Bronchial epithelial cell (primary cell): ENCODE measurements around the gene TTC13. TPM values are rescaled to one million over a fixed set of nuclear protein-coding genes. Genes with fewer than 3 reads are reported as not detected.
"Not testable (repeated sequence)": the region's sequence is repeated elsewhere in the genome, so short reads cannot be mapped to it uniquely, and the experiment has no call there.

ENCODE experiments used
- DNase-seq: peaks from one replicate; pipeline ENCODE4 v3.0.0-alpha.2; 2010; ENCODE audit warnings: low read depth
- FAIRE-seq: peaks from 2 replicates; lab custom pipeline; 2011; peaks lifted over from hg19 to GRCh38; lab: Jason Lieb, UNC
- H3K27me3 ChIP-seq: 2 replicates; pipeline ENCODE4 v1.5.1; 2011; ENCODE audit warnings: low read length; ENCODE audit not compliant: control insufficient read depth, insufficient read depth
- H3K36me3 ChIP-seq: 2 replicates; pipeline ENCODE4 v1.5.1; 2011; ENCODE audit warnings: low read length; ENCODE audit not compliant: control insufficient read depth, insufficient read depth
- H3K4me3 ChIP-seq: 2 replicates; pipeline ENCODE4 v1.5.1; 2011; ENCODE audit warnings: mild to moderate bottlenecking, low read depth, low read length, control low read depth
- CTCF ChIP-seq: IDR thresholded peaks from 2 replicates; pipeline ENCODE4 v1.5.1; 2011; ENCODE audit warnings: mild to moderate bottlenecking, moderate library complexity, low read length, control low read depth, inconsistent platforms; ENCODE audit not compliant: insufficient read depth, severe bottlenecking
- total RNA-seq: library from RNA; depleted of rRNA; stranded (reverse); fragments of >200 nt; gene quantifications from 2 replicates; pipeline ENCODE4 v1.2.1, GENCODE V29; 2014

Gene TTC13
- total RNA-seq, 1 donor from 2014 or later, result 8.7 TPM

GRCh38 chr1:230986976-230987375, 8.3 kb upstream of the TTC13 start:
- H3K36me3 ChIP-seq, result peaks cover 2% of the 10 kb centered on the region
- H3K4me3 ChIP-seq, result no peak overlapping the region
- TF ChIP-seq CTCF, result no peak
- no peaks in the 10 kb centered on the region for H3K27me3 ChIP-seq
- DNase-seq (peak; percentile 44), FAIRE-seq (peak; percentile 50)

- DNase-seq (no peak), FAIRE-seq (no peak)
- H3K27me3 ChIP-seq, result no peaks in the 10 kb centered on the region
- no peaks in the 10 kb centered on the region for H3K36me3 ChIP-seq
- TF ChIP-seq CTCF, result no peak
- no peak overlapping the region for H3K4me3 ChIP-seq
Measured at GRCh38 chr1:230985711-230986110, 7.0 kb upstream of the TTC13 start.

- DNase-seq, H3K36me3 ChIP-seq, FAIRE-seq, H3K27me3 ChIP-seq, H3K4me3 ChIP-seq: not testable (repeated sequence)
Measured at GRCh38 chr1:230984622-230985515, 6.2 kb upstream of the TTC13 start.

DNA sequence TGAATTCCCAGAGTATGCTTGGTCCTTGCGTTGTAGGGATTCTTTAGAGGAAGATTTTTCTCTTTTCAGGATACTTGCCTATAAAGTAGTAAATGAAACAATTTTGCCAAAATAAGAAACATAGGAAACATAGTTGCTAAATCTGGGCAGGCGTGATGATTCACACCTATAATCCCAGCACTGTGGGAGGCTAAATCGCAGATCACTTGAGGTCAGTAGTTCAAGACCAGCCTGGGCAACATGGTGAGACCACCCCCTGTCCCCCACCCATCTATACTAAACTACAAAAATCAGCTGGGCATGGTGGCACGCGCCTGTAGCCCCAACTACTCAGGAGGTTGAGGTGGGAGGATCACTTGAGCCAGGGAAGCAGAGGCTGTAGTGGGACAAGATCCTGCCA, 5.2 kb upstream of the TTC13 start:
- Histone ChIP-seq H3K4me3 (no peak overlapping the region), H3K27me3 (no peaks in the 10 kb centered on the region), H3K36me3 (no peaks in the 10 kb centered on the region)
- DNase-seq, result no peak
- FAIRE-seq, result no peak
- no peak for TF ChIP-seq CTCF

GRCh38 chr1:230982696-230983095, 4.0 kb upstream of the TTC13 start:
- Histone ChIP-seq H3K4me3 (no peak overlapping the region), H3K27me3 (no peaks in the 10 kb centered on the region), H3K36me3 (no peaks in the 10 kb centered on the region)
- TF ChIP-seq CTCF, result no peak
- no peak for FAIRE-seq
- DNase-seq, result no peak

DNA sequence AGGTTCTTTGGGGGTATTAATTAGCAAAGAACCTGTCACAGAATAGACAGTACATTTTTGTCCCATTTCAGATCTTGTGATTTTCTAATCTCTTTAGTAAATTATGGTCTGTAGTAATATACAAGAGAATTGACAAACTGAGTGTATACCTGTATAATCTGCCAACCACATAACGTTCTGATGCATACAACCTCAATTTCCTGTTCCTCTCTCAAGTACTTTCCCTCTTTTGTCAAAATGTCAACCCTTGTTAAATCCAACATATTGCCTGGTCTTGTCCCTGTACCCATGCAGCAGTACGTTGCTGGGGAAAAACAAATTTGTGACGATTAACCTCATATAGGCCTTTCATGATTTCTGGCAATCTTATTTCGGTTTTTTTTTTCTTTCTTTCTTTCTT, 1.3 kb upstream of the TTC13 start:
- DNase-seq (no peak), FAIRE-seq (no peak)
- Histone ChIP-seq H3K27me3 (no peaks in the 10 kb centered on the region), H3K4me3 (peak overlapping the region; percentile 92), H3K36me3 (no peaks in the 10 kb centered on the region)
- TF ChIP-seq CTCF, result no peak
